ENCODE measurements around the gene SLAMF1. TPM values are rescaled to one million over a fixed set of nuclear protein-coding genes. Genes with fewer than 3 reads are reported as not detected.
"Not testable (repeated sequence)": the region's sequence is repeated elsewhere in the genome, so short reads cannot be mapped to it uniquely, and the experiment has no call there.

The SLAMF1 gene
- polyA plus RNA-seq, 1 donor, result not detected

GRCh38 chr1:160665330-160666078 is 18.7 kb upstream of the SLAMF1 start:
- DNase-seq, result peak; percentile 19

- DNase-seq, result no peak
Observed at GRCh38 chr1:160664573-160665051, 17.8 kb upstream of the SLAMF1 start.

- no peak for DNase-seq
Observed at GRCh38 chr1:160662910-160663309, 16.1 kb upstream of the SLAMF1 start.

- DNase-seq, result no peak
Observed at GRCh38 chr1:160659566-160659965, 12.7 kb upstream of the SLAMF1 start.

GRCh38 chr1:160658814-160659193 is 12.0 kb upstream of the SLAMF1 start:
- DNase-seq, result no peak

GRCh38 chr1:160658162-160658813 is 11.4 kb upstream of the SLAMF1 start:
- DNase-seq, result no peak

- DNase-seq, result no peak
Observed at GRCh38 chr1:160657250-160657781, 10.5 kb upstream of the SLAMF1 start.

GRCh38 chr1:160656737-160657136 is 9.9 kb upstream of the SLAMF1 start:
- DNase-seq, result no peak

GRCh38 chr1:160653620-160654016 is 6.8 kb upstream of the SLAMF1 start:
- no peak for DNase-seq

- no peak for DNase-seq
Observed at GRCh38 chr1:160652924-160653619, 6.2 kb upstream of the SLAMF1 start.

GRCh38 chr1:160652065-160652641 is 5.3 kb upstream of the SLAMF1 start:
- DNase-seq, result not testable (repeated sequence)

GRCh38 chr1:160651433-160652064 is 4.7 kb upstream of the SLAMF1 start:
- DNase-seq, result no peak

GRCh38 chr1:160647329-160647720 is 481 bp upstream of the SLAMF1 start:
- no peak for DNase-seq

GRCh38 chr1:160646180-160646579 is 664 bp downstream of the SLAMF1 start:
- DNase-seq, result no peak

- DNase-seq, result no peak
Observed at GRCh38 chr1:160645386-160646130, 1.3 kb downstream of the SLAMF1 start.

GRCh38 chr1:160644399-160644798 is 2.4 kb downstream of the SLAMF1 start:
- no peak for DNase-seq

GRCh38 chr1:160643138-160643537 is 3.7 kb downstream of the SLAMF1 start:
- no peak for DNase-seq

- DNase-seq, result no peak
Observed at GRCh38 chr1:160642281-160642644, 4.6 kb downstream of the SLAMF1 start.

- DNase-seq, result no peak
Observed at GRCh38 chr1:160641323-160642280, 5.2 kb downstream of the SLAMF1 start.

GRCh38 chr1:160640359-160641123 is 6.3 kb downstream of the SLAMF1 start:
- no peak for DNase-seq
